ENCODE data around the gene GALNTL6. TPM values are rescaled to one million over a fixed set of nuclear protein-coding genes. Genes with fewer than 3 reads are reported as not detected.

Gene GALNTL6
- total and polyA plus RNA-seq, 9 of the 15 experiments (the other 6 are each of a cell fraction or from before 2014, with no cell fraction given) = 0.18 to 0.50 (median 0.29) TPM

GRCh38 chr4:171793723-171794122, 19.5 kb upstream of the GALNTL6 start:
- CTCF ChIA-PET (ENCODE audit: low intra/inter-chr PET ratio) = no interaction called here
- no peak for TF ChIP-seq FIP1L1 (IDR thresholded peaks at IDR 0.05; ENCODE audit: low read depth, low read length, poor library complexity, severe bottlenecking)
- no peak for TF ChIP-seq ATF1 (CRISPR knock-in tag; IDR thresholded peaks at IDR 0.05)
- TF ChIP-seq ATF1 (tag; IDR thresholded peaks at IDR 0.05) = no peak
- no peak for TF ChIP-seq NR2C2 (CRISPR knock-in tag; IDR thresholded peaks at IDR 0.05)
- TF ChIP-seq NR2C2 (tag; IDR thresholded peaks at IDR 0.05) = no peak
- TF ChIP-seq ZC3H8 (IDR thresholded peaks at IDR 0.05) = no peak
- TF ChIP-seq XRCC4 (IDR thresholded peaks at IDR 0.05; ENCODE audit: extremely low read depth, insufficient read depth, insufficient read length) = no peak
- TF ChIP-seq, protein P1, sequence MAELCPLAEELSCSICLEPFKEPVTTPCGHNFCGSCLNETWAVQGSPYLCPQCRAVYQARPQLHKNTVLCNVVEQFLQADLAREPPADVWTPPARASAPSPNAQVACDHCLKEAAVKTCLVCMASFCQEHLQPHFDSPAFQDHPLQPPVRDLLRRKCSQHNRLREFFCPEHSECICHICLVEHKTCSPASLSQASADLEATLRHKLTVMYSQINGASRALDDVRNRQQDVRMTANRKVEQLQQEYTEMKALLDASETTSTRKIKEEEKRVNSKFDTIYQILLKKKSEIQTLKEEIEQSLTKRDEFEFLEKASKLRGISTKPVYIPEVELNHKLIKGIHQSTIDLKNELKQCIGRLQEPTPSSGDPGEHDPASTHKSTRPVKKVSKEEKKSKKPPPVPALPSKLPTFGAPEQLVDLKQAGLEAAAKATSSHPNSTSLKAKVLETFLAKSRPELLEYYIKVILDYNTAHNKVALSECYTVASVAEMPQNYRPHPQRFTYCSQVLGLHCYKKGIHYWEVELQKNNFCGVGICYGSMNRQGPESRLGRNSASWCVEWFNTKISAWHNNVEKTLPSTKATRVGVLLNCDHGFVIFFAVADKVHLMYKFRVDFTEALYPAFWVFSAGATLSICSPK (IDR thresholded peaks at IDR 0.05; ENCODE audit: borderline replicate concordance) = no peak
- TF ChIP-seq CHD7 (IDR thresholded peaks at IDR 0.05; ENCODE audit: low read depth, low read length) = no peak
- no peak for TF ChIP-seq RBM25 (IDR thresholded peaks at IDR 0.05; ENCODE audit: low read depth, low read length, severe bottlenecking)
- no peak for TF ChIP-seq KDM5B (IDR thresholded peaks at IDR 0.05; ENCODE audit: insufficient replicate concordance, low read depth, low read length)

More at GRCh38 chr4:171793723-171794122, 19.5 kb upstream of the GALNTL6 start:
- no TSS peak for BruUV-seq (replicated peaks)
- WGBS (ENCODE audit: insufficient coverage, low coverage, missing lambda C conversion rate) = 8% methylated on average over 5 of the region's 5 CpGs
- no peaks in the 10 kb centered on the region for H3K9me1 ChIP-seq (ENCODE audit: control insufficient read depth, insufficient read depth, low read length)
- H3K9ac ChIP-seq (ENCODE audit: insufficient read depth in 1 of 2, low read depth in 2 of 2, low read length in 2 of 2) = no peak overlapping the region
- FAIRE-seq (no peak), ATAC-seq (no peak), DNase-seq (ENCODE audit: extremely low read depth in 1 of 4, low spot score in 3 of 4) (no peak)
- H3K36me3 ChIP-seq (ENCODE audit: control insufficient read depth, insufficient read depth, low read length) = no peaks in the 10 kb centered on the region
- no peaks in the 10 kb centered on the region for H3K79me2 ChIP-seq (ENCODE audit: control insufficient read depth, insufficient read depth, low read length)
- no peak overlapping the region for H3K27ac ChIP-seq (ENCODE audit: extremely low read depth, low read depth, low read length)
- H3K4me3 ChIP-seq = no peak overlapping the region
- H3K27me3 ChIP-seq (ENCODE audit: control insufficient read depth in 2 of 2, insufficient read depth in 2 of 2, low read length in 2 of 2) = no peaks in the 10 kb centered on the region
- H4K20me1 ChIP-seq (replicated peaks; ENCODE audit: control insufficient read depth, insufficient read depth, low read length) = no peaks in the 10 kb centered on the region
- POLR2A ChIA-PET = interaction anchor here (0.5 kb wide), 1 partner anchor 757 kb away, joined by 3 read pairs; no protein-coding TSS in a partner anchor
- H3K4me1 ChIP-seq (replicated peaks in 1 of 2; ENCODE audit: control insufficient read depth in 2 of 2, insufficient read depth in 2 of 2, low read length in 2 of 2) = no peaks in the 10 kb centered on the region
- in situ Hi-C loops (cut with MboI) = no loop called here
- no peaks in the 10 kb centered on the region; the same call in 1 of the 2 replicates for H3K9me3 ChIP-seq (replicated peaks; ENCODE audit: control insufficient read depth, insufficient read depth, low read depth, low read length)
- H3K4me2 ChIP-seq (ENCODE audit: insufficient read depth, low read length) = no peak overlapping the region
- no peak overlapping the region for H2AFZ ChIP-seq (ENCODE audit: low read depth, low read length)
- intact Hi-C loops (cut with micrococcal nuclease) = no loop called here

Measured in K562 (cell line).